GM12878 (cell line): ENCODE measurements around the gene ARHGAP26. TPM values are rescaled to one million over a fixed set of nuclear protein-coding genes. Genes with fewer than 3 reads are reported as not detected.
A peak's percentile ranks its signal among the peaks of the same experiment; 100 is the strongest.

Experiments used
- ATAC-seq: fragments of 200-7000 bp; cut with Tn5 transposase; 3 replicates; pipeline ENCODE4 v1.9.1; 2020; ENCODE audit warnings: mild to moderate bottlenecking, moderate library complexity
- BruUV-seq: library from RNA; stranded (reverse); fragments of 400-500 nt; replicated peaks from 2 replicates; lab custom pipeline; 2021; lab: Mats Ljungman, UMichigan
- CTCF ChIA-PET: fragments of 300-600 bp; sonication (Branson Sonifier 250); formaldehyde crosslinking; extraction: SDS; loops from one replicate; lab custom pipeline; 2021; ENCODE audit warnings: inconsistent platforms; lab: Yijun Ruan, JAX
- POLR2A ChIA-PET: fragments of 350-600 bp; formaldehyde crosslinking; extraction: SDS; loops from one replicate; lab custom pipeline; 2021; ENCODE audit warnings: inconsistent platforms; lab: Charles Lee
- RAD21 ChIA-PET: fragments of 300-600 bp; sonication (Branson Sonifier 250); formaldehyde crosslinking; loops from one replicate; lab custom pipeline; 2023; ENCODE audit warnings: antibody characterized with exemption; ENCODE audit not compliant: unreplicated experiment; lab: Charles Lee
- SMC1A ChIA-PET: fragments of 300-600 bp; sonication (Branson Sonifier 250); formaldehyde crosslinking; loops from one replicate; lab custom pipeline; 2023; ENCODE audit not compliant: unreplicated experiment, uncharacterized antibody; lab: Charles Lee
- DNase-seq: peaks from one replicate; pipeline ENCODE4 v3.0.0-alpha.2; 2011; ENCODE audit warnings: low read depth, low spot score
- FAIRE-seq: peaks from 3 replicates; lab custom pipeline; 2011; peaks lifted over from hg19 to GRCh38; lab: Jason Lieb, UNC
- H2AFZ ChIP-seq: 2 replicates; pipeline ENCODE4 v1.6.0; 2011; ENCODE audit warnings: low read depth, low read length, control low read depth; ENCODE audit not compliant: control insufficient read depth
- H3K27ac ChIP-seq: 2 replicates; pipeline ENCODE4 v1.5.1; 2011; ENCODE audit warnings: control low read depth; ENCODE audit not compliant: control insufficient read depth, insufficient read depth
- H3K27me3 ChIP-seq, 2 experiments: replicated peaks in 1 of 2; 2 replicates each; pipeline versions ENCODE4 v1.6.0 to v1.6.1; 2011; ENCODE audit warnings: low read length in 1 of 2; ENCODE audit not compliant: control insufficient read depth in 2 of 2, insufficient read depth in 2 of 2
- H3K36me3 ChIP-seq, 2 experiments: 2 replicates each; pipeline ENCODE4 v1.5.1; 2011; ENCODE audit warnings: low read length in 1 of 2; ENCODE audit not compliant: control insufficient read depth in 2 of 2, insufficient read depth in 2 of 2
- H3K4me1 ChIP-seq: 2 replicates; pipeline ENCODE4 v1.6.1; 2011; ENCODE audit warnings: mild to moderate bottlenecking, low read length, moderate library complexity, mixed read lengths; ENCODE audit not compliant: control insufficient read depth, insufficient read depth
- H3K4me2 ChIP-seq: 2 replicates; pipeline ENCODE4 v1.6.0; 2011; ENCODE audit warnings: control low read depth; ENCODE audit not compliant: control insufficient read depth, insufficient read depth
- H3K4me3 ChIP-seq: fragments of 200-600 bp; sonication (generic); 2 replicates; pipeline ENCODE4 v1.5.1; 2016
- H3K79me2 ChIP-seq: 2 replicates; pipeline ENCODE4 v1.6.0; 2011; ENCODE audit warnings: low read length; ENCODE audit not compliant: control insufficient read depth, insufficient read depth
- H3K9ac ChIP-seq: 2 replicates; pipeline ENCODE4 v1.8.0; 2011; ENCODE audit warnings: low read length, control low read depth, mixed read lengths; ENCODE audit not compliant: control insufficient read depth, insufficient read depth
- H3K9me3 ChIP-seq: replicated peaks from 3 replicates; pipeline ENCODE4 v1.5.1; 2011; ENCODE audit warnings: mild to moderate bottlenecking, low read length; ENCODE audit not compliant: control insufficient read depth, insufficient read depth
- H4K20me1 ChIP-seq: 2 replicates; pipeline ENCODE4 v1.6.0; 2011; ENCODE audit not compliant: control insufficient read depth, insufficient read depth
- CBX5 ChIP-seq: sonication (generic); IDR thresholded peaks from 2 replicates; pipeline ENCODE4 v1.6.1; 2016; ENCODE audit warnings: low read depth, moderate library complexity, mild to moderate bottlenecking, inconsistent platforms
- CEBPB ChIP-seq, 2 experiments: fragments of 150-350 bp in 1 of 2; IDR thresholded peaks; 2 replicates each; pipeline ENCODE4 v1.6.1; 2012 to 2014; ENCODE audit warnings: low read depth in 2 of 2, low read length in 2 of 2, borderline replicate concordance in 1 of 2, inconsistent platforms in 1 of 2
- CREB1 ChIP-seq: IDR thresholded peaks from 2 replicates; pipeline ENCODE4 v1.6.1; 2012; ENCODE audit warnings: low read depth, mild to moderate bottlenecking, inconsistent platforms
- GABPA ChIP-seq: IDR thresholded peaks from 2 replicates; pipeline ENCODE4 v1.6.1; 2014; ENCODE audit warnings: antibody characterized with exemption, low read depth, mild to moderate bottlenecking, inconsistent platforms
- HCFC1 ChIP-seq: fragments of 150-350 bp; IDR thresholded peaks from 2 replicates; pipeline ENCODE4 v1.6.1; 2014; ENCODE audit warnings: low read length
- HDGF ChIP-seq: fragments of 450-650 bp; IDR thresholded peaks from 2 replicates; pipeline ENCODE4 v1.6.1; 2016; ENCODE audit warnings: antibody characterized with exemption
- HSF1 ChIP-seq: fragments of 150-350 bp; IDR thresholded peaks from 2 replicates; pipeline ENCODE4 v1.6.1; 2014; ENCODE audit warnings: mild to moderate bottlenecking, low read depth, low read length
- NBN ChIP-seq: fragments of 450-650 bp; IDR thresholded peaks from 2 replicates; pipeline ENCODE4 v1.6.1; 2016
- NFYA ChIP-seq: IDR thresholded peaks from 2 replicates; pipeline ENCODE4 v1.6.1; 2011; ENCODE audit warnings: low read depth, mild to moderate bottlenecking, low read length, improper control_type of control experiment, borderline replicate concordance
- REST ChIP-seq: IDR thresholded peaks from 2 replicates; pipeline ENCODE4 v1.6.1; 2012; ENCODE audit warnings: mild to moderate bottlenecking, low read depth, low read length
- STAT1 ChIP-seq: fragments of 450-650 bp; conservative IDR thresholded peaks from 2 replicates; pipeline ENCODE4 v1.6.1; 2014; ENCODE audit warnings: antibody characterized with exemption, mild to moderate bottlenecking
- TARDBP ChIP-seq: IDR thresholded peaks from 2 replicates; pipeline ENCODE4 v1.6.1; 2016; ENCODE audit warnings: borderline replicate concordance
- TCF3 ChIP-seq: IDR thresholded peaks from 2 replicates; pipeline ENCODE4 v1.6.1; 2012; ENCODE audit warnings: low read depth, mild to moderate bottlenecking, low read length, borderline replicate concordance; ENCODE audit not compliant: insufficient read depth
- YY1 ChIP-seq: IDR thresholded peaks from 2 replicates; pipeline ENCODE4 v1.6.1; 2011; ENCODE audit warnings: low read depth, mild to moderate bottlenecking, low read length
- WGBS: methylation state at CpG from one replicate; pipeline ENCODE4 v1.1.6; 2016; ENCODE audit warnings: low lambda C conversion rate; ENCODE audit not compliant: insufficient replicate concordance, insufficient coverage; ENCODE audit errors: missing lambda C conversion rate; 5-methylcytosine and 5-hydroxymethylcytosine counted together
- in situ Hi-C: fragments of 300-500 bp; cut with MboI; formaldehyde crosslinking; loops from 9 replicates; pipeline ENCODE4 v1.14.3; 2018; ENCODE audit warnings: mixed read lengths
- intact Hi-C: fragments of 100-400 bp; cut with micrococcal nuclease; formaldehyde crosslinking; loops from one replicate; pipeline ENCODE4 v1.14.2; 2022; ENCODE audit not compliant: unreplicated experiment
- polyA plus RNA-seq, 11 experiments: library from polyadenylated mRNA; depleted of rRNA in 4 of 11; unstranded in 6 of 11; stranded (reverse) in 5 of 11; fragments of >200 nt; fragmentation: Nextera tagmentation in 4 of 11; fragmentation: Illumina TruSeq in 1 of 11; extraction: Ambion mirVana in 4 of 11; extraction: Trizol in 1 of 11; gene quantifications; 1 replicate in 1 of 11; 2 replicates in 10 of 11; pipeline versions ENCODE4 v1.2.1 to v1.2.3, GENCODE V29; 2011 to 2016; ENCODE audit warnings: inconsistent platforms in 2 of 11, missing spikeins in 2 of 11, low read depth in 1 of 11
- total RNA-seq, 4 experiments: library from RNA; depleted of rRNA in 3 of 4; stranded (reverse); fragments of >200 nt in 3 of 4; fragmentation: Illumina TruSeq in 1 of 4; extraction: Trizol in 1 of 4; gene quantifications; 2 replicates each; pipeline versions ENCODE4 v1.2.1 to v1.2.3, GENCODE V29; 2013 to 2021
- TF ChIP-seq, protein P1 (sequence below): fragments of 450-650 bp; IDR thresholded peaks from 2 replicates; pipeline ENCODE4 v1.6.1; 2016; ENCODE audit warnings: mild to moderate bottlenecking

The ARHGAP26 gene
- total and polyA plus RNA-seq, 10 of the 15 experiments (the other 5 are each of a cell fraction or from before 2014, with no cell fraction given): 9.4 to 41.5 (median 19.3) TPM

- ChIA-PET SMC1A (interaction anchor here (1.1 to 7.2 kb wide), 13 partner anchors 11 to 950 kb away, joined by 3 to 138 read pairs (median 17); no protein-coding TSS in a partner anchor), CTCF (interaction anchor here (1.1 to 2.8 kb wide), 8 partner anchors 14 to 386 kb away, joined by 3 to 20 read pairs (median 4); partner anchors contain the start of gene NR3C1), RAD21 (interaction anchor here (0.8 to 17.7 kb wide), 16 partner anchors 8 to 386 kb away, joined by 3 to 337 read pairs (median 24); partner anchors contain the start of gene NR3C1), POLR2A (interaction anchor here (0.6 to 2.9 kb wide), 5 partner anchors 10 to 201 kb away, joined by 3 to 12 read pairs (median 4); no protein-coding TSS in a partner anchor)
- ATAC-seq: no peak
- Histone ChIP-seq H3K4me1 (peaks cover 42% of the 10 kb centered on the region), H3K9ac (no peak overlapping the region), H3K27me3 (no peaks in the 10 kb centered on the region), H3K36me3 (no peaks in the 10 kb centered on the region), H3K4me3 (no peak overlapping the region), H3K4me2 (no peak overlapping the region), H3K9me3 (peaks cover 3% of the 10 kb centered on the region; the same call in 2 of the 3 replicates), H4K20me1 (no peaks in the 10 kb centered on the region), H3K79me2 (peaks cover 4% of the 10 kb centered on the region), H2AFZ (no peak overlapping the region), H3K27ac (no peak overlapping the region)
- 100% methylated on average over 1 of the region's 1 CpG for WGBS
- DNase-seq: no peak
- in situ Hi-C loops: no loop called here
- no TSS peak for BruUV-seq
- FAIRE-seq: no peak
- TF ChIP-seq TCF3 (no peak), NFYA (no peak), HCFC1 (no peak), STAT1 (no peak), REST (no peak), CBX5 (0 out of 2 replicates have a peak, but pooled peaks have one; percentile 43), CEBPB (IDR thresholded peaks at IDR 0.05; ENCODE audit: borderline replicate concordance in 1 of 2, low read depth in 2 of 2, low read length in 2 of 2) (0 out of 4 replicates have a peak, but pooled peaks of 1 of the 2 experiments have one; percentile 20), HDGF (no peak), YY1 (no peak), HSF1 (no peak), CREB1 (no peak), TARDBP (no peak), NBN (no peak), GABPA (no peak)
- TF ChIP-seq, protein P1, sequence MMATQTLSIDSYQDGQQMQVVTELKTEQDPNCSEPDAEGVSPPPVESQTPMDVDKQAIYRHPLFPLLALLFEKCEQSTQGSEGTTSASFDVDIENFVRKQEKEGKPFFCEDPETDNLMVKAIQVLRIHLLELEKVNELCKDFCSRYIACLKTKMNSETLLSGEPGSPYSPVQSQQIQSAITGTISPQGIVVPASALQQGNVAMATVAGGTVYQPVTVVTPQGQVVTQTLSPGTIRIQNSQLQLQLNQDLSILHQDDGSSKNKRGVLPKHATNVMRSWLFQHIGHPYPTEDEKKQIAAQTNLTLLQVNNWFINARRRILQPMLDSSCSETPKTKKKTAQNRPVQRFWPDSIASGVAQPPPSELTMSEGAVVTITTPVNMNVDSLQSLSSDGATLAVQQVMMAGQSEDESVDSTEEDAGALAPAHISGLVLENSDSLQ: no peak
- intact Hi-C loops: loop anchor here (2.0 kb wide), 2 partner anchors 189 to 385 kb away; partner anchors contain the start of gene NR3C1
Measured at GRCh38 chr5:143017992-143018391, 247.8 kb downstream of the ARHGAP26 start.
